ENCODE results near the gene MLXIP.

DNA sequence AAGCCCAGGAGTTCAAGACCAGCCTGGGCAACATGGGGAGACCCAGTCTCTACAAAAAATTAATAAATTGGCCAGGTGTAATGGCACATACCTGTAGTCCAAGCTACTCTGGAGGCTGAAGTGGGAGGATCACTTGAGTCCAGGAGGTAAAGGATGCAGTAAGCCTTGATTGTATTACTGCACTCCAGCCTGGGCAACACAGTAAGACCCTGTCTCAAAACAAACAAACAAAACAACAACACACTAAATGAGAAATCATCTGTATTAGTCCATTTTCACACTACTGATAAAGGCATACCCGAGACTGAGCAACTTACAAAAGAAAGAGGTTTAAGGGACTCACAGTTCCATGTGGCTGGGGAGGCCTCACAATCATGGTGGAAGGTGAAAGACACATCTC, 4.7 kb upstream of the MLXIP start:
- TF ChIP-seq, protein P1, sequence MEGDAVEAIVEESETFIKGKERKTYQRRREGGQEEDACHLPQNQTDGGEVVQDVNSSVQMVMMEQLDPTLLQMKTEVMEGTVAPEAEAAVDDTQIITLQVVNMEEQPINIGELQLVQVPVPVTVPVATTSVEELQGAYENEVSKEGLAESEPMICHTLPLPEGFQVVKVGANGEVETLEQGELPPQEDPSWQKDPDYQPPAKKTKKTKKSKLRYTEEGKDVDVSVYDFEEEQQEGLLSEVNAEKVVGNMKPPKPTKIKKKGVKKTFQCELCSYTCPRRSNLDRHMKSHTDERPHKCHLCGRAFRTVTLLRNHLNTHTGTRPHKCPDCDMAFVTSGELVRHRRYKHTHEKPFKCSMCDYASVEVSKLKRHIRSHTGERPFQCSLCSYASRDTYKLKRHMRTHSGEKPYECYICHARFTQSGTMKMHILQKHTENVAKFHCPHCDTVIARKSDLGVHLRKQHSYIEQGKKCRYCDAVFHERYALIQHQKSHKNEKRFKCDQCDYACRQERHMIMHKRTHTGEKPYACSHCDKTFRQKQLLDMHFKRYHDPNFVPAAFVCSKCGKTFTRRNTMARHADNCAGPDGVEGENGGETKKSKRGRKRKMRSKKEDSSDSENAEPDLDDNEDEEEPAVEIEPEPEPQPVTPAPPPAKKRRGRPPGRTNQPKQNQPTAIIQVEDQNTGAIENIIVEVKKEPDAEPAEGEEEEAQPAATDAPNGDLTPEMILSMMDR (conservative IDR thresholded peaks at IDR 0.05; ENCODE audit: low read length), result no peak
- TF ChIP-seq EZH2phosphoT487 (IDR thresholded peaks at IDR 0.05; ENCODE audit: borderline replicate concordance, low read depth, low read length), result no peak

All from OCI-LY7 (cell line).